OCI-LY3 (cell line): ENCODE measurements around the gene ATP8B3.

Experiments used
- CTCF ChIP-seq: fragments of 200-600, 300-600 bp; sonication (generic); IDR thresholded peaks from 2 replicates; pipeline ENCODE4 v1.5.1; 2014; ENCODE audit warnings: antibody characterized with exemption, low read length, low read depth
- EZH2phosphoT487 ChIP-seq: fragments of 200-600 bp; shearing (Covaris generic); IDR thresholded peaks from 2 replicates; pipeline ENCODE4 v1.6.1; 2018; ENCODE audit warnings: antibody characterized with exemption, mixed run types, low read depth

- TF ChIP-seq CTCF, result no peak
- no peak for TF ChIP-seq EZH2phosphoT487
Measured at GRCh38 chr19:1763648-1764639, 48.1 kb downstream of the ATP8B3 start.
